SK-N-SH (cell line): ENCODE measurements around the gene UBR1. TPM values are rescaled to one million over a fixed set of nuclear protein-coding genes. Genes with fewer than 3 reads are reported as not detected.
"Not testable (repeated sequence)": the region's sequence is repeated elsewhere in the genome, so short reads cannot be mapped to it uniquely, and the experiment has no call there.

Source experiments
- CTCF ChIA-PET: fragments of 300-600, 350-600 bp; formaldehyde crosslinking; extraction: SDS; loops from one replicate; lab custom pipeline; 2021; lab: Yijun Ruan, JAX
- POLR2A ChIA-PET: fragments of 350-600 bp; sonication (Branson Sonifier 250); formaldehyde crosslinking; extraction: SDS; loops from one replicate; lab custom pipeline; 2020; ENCODE audit warnings: antibody characterized with exemption, inconsistent platforms; lab: Yijun Ruan, JAX
- DNase-seq: peaks from one replicate; pipeline ENCODE4 v3.0.0; 2012
- H2AFZ ChIP-seq: fragments of 200-600 bp; sonication (generic); 2 replicates; pipeline ENCODE4 v1.8.1; 2016; ENCODE audit warnings: antibody characterized with exemption, mild to moderate bottlenecking, low read depth
- H3F3A ChIP-seq: fragments of 200-600 bp; sonication (generic); replicated peaks from 2 replicates; pipeline ENCODE3; 2016; ENCODE audit warnings: antibody characterized with exemption, mild to moderate bottlenecking; ENCODE audit not compliant: insufficient read depth
- H3K27ac ChIP-seq, 2 experiments: fragments of 200-500 bp in 1 of 2; fragments of 200-600 bp in 1 of 2; sonication (Bioruptor generic) in 1 of 2; sonication (generic), shearing (Covaris generic) in 1 of 2; 2 replicates each; pipeline versions ENCODE4 v1.5.1 to v1.6.1; 2014 to 2016; ENCODE audit warnings: low read depth in 2 of 2, inconsistent platforms in 1 of 2, low read length in 1 of 2, mild to moderate bottlenecking in 1 of 2, mixed read lengths in 1 of 2
- H3K27me3 ChIP-seq: fragments of 200-600 bp; sonication (generic), shearing (Covaris generic); 2 replicates; pipeline ENCODE4 v1.6.1; 2016; ENCODE audit warnings: mixed run types; ENCODE audit not compliant: insufficient read depth
- H3K36me3 ChIP-seq, 2 experiments: fragments of 200-500 bp in 1 of 2; fragments of 200-600 bp in 1 of 2; sonication (Bioruptor generic) in 1 of 2; sonication (generic) in 1 of 2; replicated peaks in 1 of 2; 2 replicates each; pipeline versions ENCODE3 to v1.5.1; 2014 to 2016; ENCODE audit warnings: low read length in 1 of 2, mild to moderate bottlenecking in 1 of 2; ENCODE audit not compliant: insufficient read depth in 2 of 2, control insufficient read depth in 1 of 2
- H3K4me1 ChIP-seq, 2 experiments: fragments of 200-500 bp in 1 of 2; fragments of 200-600 bp in 1 of 2; sonication (Bioruptor generic) in 1 of 2; sonication (generic), shearing (Covaris generic) in 1 of 2; 2 replicates each; pipeline versions ENCODE4 v1.5.1 to v1.6.1; 2014 to 2016; ENCODE audit warnings: low read depth in 1 of 2, low read length in 1 of 2, mixed run types in 1 of 2; ENCODE audit not compliant: insufficient read depth in 2 of 2, control insufficient read depth in 1 of 2
- H3K4me2 ChIP-seq: fragments of 200-600 bp; sonication (generic), shearing (Covaris generic); 2 replicates; pipeline ENCODE4 v1.6.1; 2017; ENCODE audit warnings: mixed run types
- H3K4me3 ChIP-seq, 2 experiments: fragments of 200-500 bp in 1 of 2; fragments of 200-600 bp in 1 of 2; sonication (Bioruptor generic) in 1 of 2; sonication (generic), shearing (Covaris generic) in 1 of 2; 2 replicates each; pipeline versions ENCODE4 v1.5.1 to v1.8.1; 2014 to 2016; ENCODE audit warnings: low read depth in 2 of 2, inconsistent platforms in 1 of 2, low read length in 1 of 2, mild to moderate bottlenecking in 1 of 2, mixed read lengths in 1 of 2, moderate library complexity in 1 of 2
- H3K79me2 ChIP-seq: fragments of 200-600 bp; sonication (generic); 2 replicates; pipeline ENCODE4 v1.8.1; 2017; ENCODE audit warnings: mild to moderate bottlenecking; ENCODE audit not compliant: insufficient read depth
- H3K9ac ChIP-seq: fragments of 200-600 bp; sonication (generic); 2 replicates; pipeline ENCODE4 v1.6.1; 2017; ENCODE audit warnings: mixed run types
- H3K9me2 ChIP-seq: fragments of 200-600 bp; sonication (generic); 2 replicates; pipeline ENCODE4 v1.6.1; 2017; ENCODE audit warnings: mixed run types
- H3K9me3 ChIP-seq: fragments of 200-600 bp; sonication (generic); 2 replicates; pipeline ENCODE4 v1.6.1; 2017; ENCODE audit warnings: mixed run types, mild to moderate bottlenecking, moderate library complexity
- H4K20me1 ChIP-seq: fragments of 200-600 bp; sonication (generic); 2 replicates; pipeline ENCODE4 v1.6.1; 2017; ENCODE audit warnings: mild to moderate bottlenecking, mixed run types; ENCODE audit not compliant: insufficient read depth
- CTCF ChIP-seq: fragments of 200-600 bp; sonication (generic); IDR thresholded peaks from 2 replicates; pipeline ENCODE4 v1.6.1; 2017; ENCODE audit warnings: antibody characterized with exemption, mild to moderate bottlenecking, moderate library complexity
- FOXJ3 ChIP-seq: sonication (generic); formaldehyde crosslinking; IDR thresholded peaks from 2 replicates; pipeline ENCODE4 v1.5.1; 2020; ENCODE audit warnings: mild to moderate bottlenecking, missing genetic modification reagents
- REST ChIP-seq: IDR thresholded peaks from 2 replicates; pipeline ENCODE4 v1.6.1; 2012; ENCODE audit warnings: mild to moderate bottlenecking, low read depth, low read length, moderate library complexity
- RFX5 ChIP-seq: IDR thresholded peaks from 2 replicates; pipeline ENCODE4 v1.6.1; 2012; ENCODE audit warnings: mild to moderate bottlenecking, improper control_type of control experiment, low read length
- ZBTB33 ChIP-seq: IDR thresholded peaks from 2 replicates; pipeline ENCODE4 v1.4.0; 2012; ENCODE audit warnings: low read depth, borderline replicate concordance
- WGBS: methylation state at CpG from one replicate; pipeline ENCODE4 v1.1.6; 2017; ENCODE audit warnings: low lambda C conversion rate; 5-methylcytosine and 5-hydroxymethylcytosine counted together
- polyA plus RNA-seq, 3 experiments: library from polyadenylated mRNA; depleted of rRNA; stranded (reverse); fragments of >200 nt; gene quantifications; 2 replicates each; pipeline ENCODE4 v1.2.3, GENCODE V29; 2012
- small RNA-seq, 7 experiments: library from RNA; depleted of rRNA; stranded (forward); fragments of <200 nt; gene quantifications; one replicate each; pipeline ENCODE3, GENCODE V24; 2012

UBR1 gene
- polyA plus RNA-seq, 1 of the 3 experiments (the other 2 are of a cell fraction): 3.7 TPM

- 99% methylated on average over 5 of the region's 5 CpGs for WGBS
- no peak overlapping the region for H3K9ac ChIP-seq
- H3K27me3 ChIP-seq: no peaks in the 10 kb centered on the region
- DNase-seq: no peak
- CTCF ChIA-PET: interaction anchor here (1.6 to 2.4 kb wide), 2 partner anchors 23 to 25 kb away, joined by 3 to 6 read pairs; no protein-coding TSS in a partner anchor
- H3F3A ChIP-seq: no peaks in the 10 kb centered on the region
- H3K4me2 ChIP-seq: no peak overlapping the region
- POLR2A ChIA-PET: no interaction called here
- H4K20me1 ChIP-seq: no peaks in the 10 kb centered on the region
- H3K79me2 ChIP-seq: peaks cover 57% of the 10 kb centered on the region
- no peaks in the 10 kb centered on the region for H3K36me3 ChIP-seq
- H3K4me1 ChIP-seq: no peaks in the 10 kb centered on the region
- H3K9me3 ChIP-seq: no peaks in the 10 kb centered on the region
- no peak overlapping the region for H2AFZ ChIP-seq
- no peak for TF ChIP-seq CTCF
- TF ChIP-seq ZBTB33: no peak
- no peak for TF ChIP-seq RFX5
- TF ChIP-seq FOXJ3 (CRISPR knock-in tag): no peak
- no peak for TF ChIP-seq REST
- no peaks in the 10 kb centered on the region for H3K9me2 ChIP-seq
- H3K4me3 ChIP-seq: no peak overlapping the region
- H3K27ac ChIP-seq: no peak overlapping the region
Measured at GRCh38 chr15:42903388-42904324, 202.2 kb downstream of the UBR1 start.

- WGBS: 100% methylated on average over 1 of the region's 1 CpG
- CTCF ChIA-PET: interaction anchor here (0.6 kb wide), 1 partner anchor 73 kb away, joined by 3 read pairs; no protein-coding TSS in a partner anchor
- H3F3A ChIP-seq: not testable (repeated sequence)
Measured at GRCh38 chr15:42893911-42894310, 211.9 kb downstream of the UBR1 start.

More at GRCh38 chr15:42893911-42894310, 211.9 kb downstream of the UBR1 start:
- H3K9me3 ChIP-seq, H3K4me2 ChIP-seq, H2AFZ ChIP-seq, H3K27me3 ChIP-seq, H3K9ac ChIP-seq, DNase-seq, H3K4me3 ChIP-seq, H3K9me2 ChIP-seq, H4K20me1 ChIP-seq, H3K4me1 ChIP-seq, H3K27ac ChIP-seq, POLR2A ChIA-PET, H3K36me3 ChIP-seq: not testable (repeated sequence)
- H3K79me2 ChIP-seq: peaks cover 53% of the 10 kb centered on the region; the same call in 1 of the 2 replicates

Small RNA genes lying within 50 kb of the gene (small RNA-seq; reads per million reads assigned to genes)
- gene AC068724.2: 0 reads per million in 7 experiments

Other genes with a start within 250 kb of the UBR1 start
- gene TTBK2, start 185.3 kb downstream of the UBR1 start, polyA plus RNA-seq (2012; rRNA removed): 4.5 and 6.4 TPM in 2 replicates
- 3.3 and 4.3 TPM in 2 replicates for gene TMEM62, start 27.5 kb upstream of the UBR1 start, polyA plus RNA-seq (2012; rRNA removed)
- gene CCNDBP1, start 79.4 kb upstream of the UBR1 start, polyA plus RNA-seq (2012; rRNA removed): 63.6 and 81.7 TPM in 2 replicates
- gene EPB42, start 115.0 kb upstream of the UBR1 start, polyA plus RNA-seq (2012; rRNA removed): not detected in 2 replicates
- not detected in 2 replicates for gene TGM5, start 160.9 kb upstream of the UBR1 start, polyA plus RNA-seq (2012; rRNA removed)
- not detected in 2 replicates for gene TGM7, start 196.2 kb upstream of the UBR1 start, polyA plus RNA-seq (2012; rRNA removed)
- gene LCMT2, start 224.5 kb upstream of the UBR1 start, polyA plus RNA-seq (2012; rRNA removed): 7.1 and 9.6 TPM in 2 replicates